HG02943 (cell line): ENCODE data around the gene THY1.
"Not testable (repeated sequence)": the region's sequence is repeated elsewhere in the genome, so short reads cannot be mapped to it uniquely, and the experiment has no call there.

ENCODE experiments used
- ATAC-seq: cut with Tn5 transposase; IDR thresholded peaks from one replicate; pipeline ENCODE4 v1.9.1; 2021; ENCODE audit warnings: mild to moderate bottlenecking, low read depth, moderate library complexity; ENCODE audit not compliant: unreplicated experiment

THY1 gene

GRCh38 chr11:119422809-119423508, at the start of gene THY1:
Gene THY1 (minus strand): TSS chr11:119423172. CDS start chr11:119420905, 2,267 bp downstream.
- no peak for ATAC-seq

GRCh38 chr11:119472186-119472855, 49.3 kb upstream of the THY1 start:
- ATAC-seq, result no peak

- no peak for ATAC-seq
Measured at GRCh38 chr11:119471329-119471728, 48.4 kb upstream of the THY1 start.

- ATAC-seq, result no peak
Measured at GRCh38 chr11:119470317-119471291, 47.6 kb upstream of the THY1 start.

GRCh38 chr11:119469506-119469905, 46.5 kb upstream of the THY1 start:
- no peak for ATAC-seq

- no peak for ATAC-seq
Measured at GRCh38 chr11:119468511-119468910, 45.5 kb upstream of the THY1 start.

GRCh38 chr11:119461229-119461963, 38.4 kb upstream of the THY1 start:
- ATAC-seq, result no peak

GRCh38 chr11:119460582-119460981, 37.6 kb upstream of the THY1 start:
- no peak for ATAC-seq

- no peak for ATAC-seq
Measured at GRCh38 chr11:119460097-119460496, 37.1 kb upstream of the THY1 start.

- ATAC-seq, result no peak
Measured at GRCh38 chr11:119459293-119459976, 36.5 kb upstream of the THY1 start.

GRCh38 chr11:119455708-119456107, 32.7 kb upstream of the THY1 start:
- ATAC-seq, result not testable (repeated sequence)

- not testable (repeated sequence) for ATAC-seq
Measured at GRCh38 chr11:119455241-119455640, 32.3 kb upstream of the THY1 start.

GRCh38 chr11:119453881-119454280, 30.9 kb upstream of the THY1 start:
- ATAC-seq, result no peak

- no peak for ATAC-seq
Measured at GRCh38 chr11:119450590-119451326, 27.8 kb upstream of the THY1 start.

GRCh38 chr11:119449498-119449897, 26.5 kb upstream of the THY1 start:
- no peak for ATAC-seq

GRCh38 chr11:119448380-119448779, 25.4 kb upstream of the THY1 start:
- no peak for ATAC-seq

GRCh38 chr11:119447664-119448242, 24.8 kb upstream of the THY1 start:
- ATAC-seq, result no peak

GRCh38 chr11:119446871-119447663, 24.1 kb upstream of the THY1 start:
- ATAC-seq, result no peak
